Gastroesophageal sphincter (tissue), 4 donors: Measurements from ENCODE around the gene PPP6R3. TPM values are rescaled to one million over a fixed set of nuclear protein-coding genes. Genes with fewer than 3 reads are reported as not detected.
"Not testable (repeated sequence)": the region's sequence is repeated elsewhere in the genome, so short reads cannot be mapped to it uniquely, and the experiment has no call there.

Experiments used
- ATAC-seq: fragments of 150-250 bp; one replicate; pipeline ENCODE4 v1.9.1; 2016; ENCODE audit warnings: mild to moderate bottlenecking, moderate library complexity
- H3K27ac ChIP-seq, 4 donors: fragments of 200-600 bp; sonication (generic) in 3 of 4; 1 replicate in 3 of 4; 2 replicates in 1 of 4; pipeline ENCODE4 v1.5.1; 2016 to 2019
- H3K27me3 ChIP-seq: fragments of 200-600 bp; sonication (generic); one replicate; pipeline ENCODE4 v1.5.1; 2019
- H3K36me3 ChIP-seq, 2 donors: fragments of 200-600 bp; sonication (generic); one replicate each; pipeline ENCODE4 v1.5.1; 2019; ENCODE audit warnings: control low read depth in 1 of 2
- H3K4me1 ChIP-seq, 3 donors: fragments of 200-600 bp; sonication (generic); 1 replicate in 2 of 3; 2 replicates in 1 of 3; pipeline ENCODE4 v1.5.1; 2016 to 2019; ENCODE audit warnings: control low read depth in 2 of 3
- H3K4me3 ChIP-seq, 2 donors: fragments of 200-600 bp; sonication (generic); one replicate each; pipeline ENCODE4 v1.5.1; 2019; ENCODE audit warnings: mild to moderate bottlenecking in 1 of 2, moderate library complexity in 1 of 2
- H3K9me3 ChIP-seq, 3 donors: fragments of 200-600 bp; sonication (generic); one replicate each; pipeline ENCODE4 v1.5.1; 2017 to 2019; ENCODE audit warnings: control low read depth in 2 of 3
- EP300 ChIP-seq: sonication (generic); formaldehyde crosslinking; IDR thresholded peaks from one replicate; pipeline ENCODE4 v1.6.1; 2017; ENCODE audit warnings: antibody characterized with exemption, mild to moderate bottlenecking
- POLR2A ChIP-seq, 2 donors: fragments of 450-650 bp; IDR thresholded peaks; one replicate each; pipeline ENCODE4 v1.6.1; 2017; ENCODE audit warnings: antibody characterized with exemption in 2 of 2, mild to moderate bottlenecking in 2 of 2, moderate library complexity in 1 of 2
- POLR2AphosphoS5 ChIP-seq: sonication (generic); formaldehyde crosslinking; IDR thresholded peaks from one replicate; pipeline ENCODE4 v1.6.1; 2017; ENCODE audit warnings: antibody characterized with exemption
- WGBS, 2 donors: methylation state at CpG; one replicate each; pipeline ENCODE4 v1.1.5; 2018; ENCODE audit warnings: low coverage in 1 of 2; 5-methylcytosine and 5-hydroxymethylcytosine counted together
- total RNA-seq, 4 donors: library from RNA; depleted of rRNA; stranded (reverse); fragments of >200 nt; gene quantifications; one replicate each; pipeline ENCODE4 v1.1.0, GENCODE V29; 2016
- TF ChIP-seq, protein P1 (sequence below), 4 experiments: fragments of 200-600 bp in 2 of 4; fragments of 450-650 bp in 2 of 4; sonication (generic) in 1 of 4; IDR thresholded peaks; one replicate each; pipeline ENCODE4 v1.5.1; 2017 to 2019; ENCODE audit warnings: antibody characterized with exemption in 4 of 4, mild to moderate bottlenecking in 2 of 4, moderate library complexity in 2 of 4

Gene PPP6R3
- total RNA-seq, 4 donors from 2014 or later = 128 to 164 (median 144) TPM

DNA sequence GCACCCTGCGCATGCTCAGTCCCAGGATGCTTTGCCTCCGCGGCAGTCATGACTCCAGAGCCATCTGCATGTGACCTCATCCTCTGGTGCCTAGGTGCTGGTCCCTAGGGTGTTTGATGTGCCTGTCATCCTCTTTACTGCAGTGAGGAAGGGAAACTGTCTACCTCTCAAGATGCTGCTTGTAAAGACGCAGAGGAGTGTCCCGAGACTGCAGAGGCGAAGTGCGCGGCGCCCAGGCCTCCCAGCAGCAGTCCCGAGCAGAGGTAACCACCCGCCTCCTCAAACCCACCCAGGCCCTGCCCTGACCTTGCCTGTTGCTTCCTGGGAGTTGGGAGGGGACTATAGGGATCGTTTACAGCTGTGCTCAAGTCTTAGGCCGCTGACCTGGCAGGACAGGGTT is 149.2 kb downstream of the PPP6R3 start:
- Histone ChIP-seq H3K27ac (no peak overlapping the region), H3K4me3 (no peak overlapping the region), H3K4me1 (no peaks in the 10 kb centered on the region), H3K36me3 (peaks cover 4 to 100% of the 10 kb centered on the region in 2 donors), H3K9me3 (no peaks in the 10 kb centered on the region), H3K27me3 (no peaks in the 10 kb centered on the region)
- 88% methylated on average over 3 of the region's 13 CpGs; no CpG with 5 or more reads in 1 of the 2 donors for WGBS, 2 donors
- TF ChIP-seq POLR2A (IDR thresholded peaks at IDR 0.05) (no peak), EP300 (no peak), POLR2AphosphoS5 (no peak)
- TF ChIP-seq, protein P1, sequence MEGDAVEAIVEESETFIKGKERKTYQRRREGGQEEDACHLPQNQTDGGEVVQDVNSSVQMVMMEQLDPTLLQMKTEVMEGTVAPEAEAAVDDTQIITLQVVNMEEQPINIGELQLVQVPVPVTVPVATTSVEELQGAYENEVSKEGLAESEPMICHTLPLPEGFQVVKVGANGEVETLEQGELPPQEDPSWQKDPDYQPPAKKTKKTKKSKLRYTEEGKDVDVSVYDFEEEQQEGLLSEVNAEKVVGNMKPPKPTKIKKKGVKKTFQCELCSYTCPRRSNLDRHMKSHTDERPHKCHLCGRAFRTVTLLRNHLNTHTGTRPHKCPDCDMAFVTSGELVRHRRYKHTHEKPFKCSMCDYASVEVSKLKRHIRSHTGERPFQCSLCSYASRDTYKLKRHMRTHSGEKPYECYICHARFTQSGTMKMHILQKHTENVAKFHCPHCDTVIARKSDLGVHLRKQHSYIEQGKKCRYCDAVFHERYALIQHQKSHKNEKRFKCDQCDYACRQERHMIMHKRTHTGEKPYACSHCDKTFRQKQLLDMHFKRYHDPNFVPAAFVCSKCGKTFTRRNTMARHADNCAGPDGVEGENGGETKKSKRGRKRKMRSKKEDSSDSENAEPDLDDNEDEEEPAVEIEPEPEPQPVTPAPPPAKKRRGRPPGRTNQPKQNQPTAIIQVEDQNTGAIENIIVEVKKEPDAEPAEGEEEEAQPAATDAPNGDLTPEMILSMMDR (IDR thresholded peaks at IDR 0.05) = no peak
- no peak for ATAC-seq

DNA sequence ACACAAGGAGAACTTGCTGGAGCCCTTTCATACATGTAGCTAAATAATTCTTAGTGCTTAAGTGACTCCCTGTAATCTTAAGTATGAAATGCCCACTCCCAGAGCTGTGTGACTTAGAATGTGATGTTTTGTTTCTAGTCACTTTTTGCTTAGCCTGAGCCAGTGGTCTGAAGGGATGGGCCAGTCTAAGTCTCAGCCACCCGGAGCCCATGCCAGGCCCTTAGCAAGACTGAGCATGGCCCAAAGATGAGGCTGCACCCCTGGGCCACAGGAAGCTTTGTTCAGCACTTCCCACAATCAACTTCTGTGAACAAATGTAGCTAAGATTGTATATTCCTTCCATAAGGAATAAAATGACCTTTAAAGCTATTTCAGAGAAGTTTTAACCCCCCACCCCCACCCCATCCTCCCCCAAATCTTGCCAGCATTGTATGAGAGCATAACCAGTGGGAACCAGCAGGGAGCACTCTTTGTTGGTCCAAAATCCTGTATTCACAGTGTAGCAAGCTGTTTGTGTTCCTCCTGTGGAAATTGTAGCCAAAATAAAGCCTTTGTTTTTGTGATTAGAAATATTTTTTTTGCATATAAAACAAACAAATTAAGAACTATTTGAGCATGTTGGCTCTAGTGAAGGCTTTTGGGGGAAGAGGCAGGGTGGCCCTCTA is 150.0 kb downstream of the PPP6R3 start:
- no peaks in the 10 kb centered on the region for H3K4me1 ChIP-seq
- WGBS, 2 donors = 50 to 80% methylated on average over 1 of the region's 1 CpG
- no peaks in the 10 kb centered on the region for H3K27me3 ChIP-seq
- no peak overlapping the region for H3K4me3 ChIP-seq
- no peak for TF ChIP-seq EP300
- no peak for TF ChIP-seq POLR2A (IDR thresholded peaks at IDR 0.05)
- no peak overlapping the region for H3K27ac ChIP-seq
- no peak for ATAC-seq
- no peaks in the 10 kb centered on the region for H3K9me3 ChIP-seq
- peaks cover 4 to 100% of the 10 kb centered on the region in 2 donors for H3K36me3 ChIP-seq

DNA sequence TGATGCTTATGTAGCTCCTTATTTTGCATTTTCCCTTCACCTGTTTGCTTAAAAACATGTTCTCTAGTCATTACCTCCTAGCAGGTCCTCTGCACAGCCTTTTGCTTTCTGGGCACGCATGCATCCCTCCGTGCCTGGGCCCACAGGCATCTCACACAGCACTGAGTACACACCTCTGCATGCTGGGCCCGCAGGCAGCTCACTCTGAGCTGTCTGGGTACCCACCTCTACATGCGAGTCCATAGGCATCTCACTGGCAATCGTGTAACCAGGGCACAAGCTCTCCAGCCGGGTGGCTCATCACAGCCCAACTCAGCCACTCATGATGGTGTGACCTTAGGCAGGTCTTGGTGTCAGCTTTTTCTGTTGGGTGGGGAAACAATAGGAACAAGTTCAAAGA is 155.1 kb downstream of the PPP6R3 start:
- WGBS, 2 donors = 93% methylated on average over 2 of the region's 6 CpGs; no CpG with 5 or more reads in 1 of the 2 donors
- Histone ChIP-seq H3K36me3 (peaks cover 0 to 62% of the 10 kb centered on the region in 2 donors), H3K27ac (no peak overlapping the region), H3K9me3 (no peaks in the 10 kb centered on the region), H3K4me3 (no peak overlapping the region), H3K4me1 (no peaks in the 10 kb centered on the region), H3K27me3 (no peaks in the 10 kb centered on the region)
- TF ChIP-seq POLR2A (IDR thresholded peaks at IDR 0.05) (no peak), EP300 (no peak), POLR2AphosphoS5 (no peak)
- TF ChIP-seq, protein P1 (IDR thresholded peaks at IDR 0.05) = no peak
- no peak for ATAC-seq

DNA sequence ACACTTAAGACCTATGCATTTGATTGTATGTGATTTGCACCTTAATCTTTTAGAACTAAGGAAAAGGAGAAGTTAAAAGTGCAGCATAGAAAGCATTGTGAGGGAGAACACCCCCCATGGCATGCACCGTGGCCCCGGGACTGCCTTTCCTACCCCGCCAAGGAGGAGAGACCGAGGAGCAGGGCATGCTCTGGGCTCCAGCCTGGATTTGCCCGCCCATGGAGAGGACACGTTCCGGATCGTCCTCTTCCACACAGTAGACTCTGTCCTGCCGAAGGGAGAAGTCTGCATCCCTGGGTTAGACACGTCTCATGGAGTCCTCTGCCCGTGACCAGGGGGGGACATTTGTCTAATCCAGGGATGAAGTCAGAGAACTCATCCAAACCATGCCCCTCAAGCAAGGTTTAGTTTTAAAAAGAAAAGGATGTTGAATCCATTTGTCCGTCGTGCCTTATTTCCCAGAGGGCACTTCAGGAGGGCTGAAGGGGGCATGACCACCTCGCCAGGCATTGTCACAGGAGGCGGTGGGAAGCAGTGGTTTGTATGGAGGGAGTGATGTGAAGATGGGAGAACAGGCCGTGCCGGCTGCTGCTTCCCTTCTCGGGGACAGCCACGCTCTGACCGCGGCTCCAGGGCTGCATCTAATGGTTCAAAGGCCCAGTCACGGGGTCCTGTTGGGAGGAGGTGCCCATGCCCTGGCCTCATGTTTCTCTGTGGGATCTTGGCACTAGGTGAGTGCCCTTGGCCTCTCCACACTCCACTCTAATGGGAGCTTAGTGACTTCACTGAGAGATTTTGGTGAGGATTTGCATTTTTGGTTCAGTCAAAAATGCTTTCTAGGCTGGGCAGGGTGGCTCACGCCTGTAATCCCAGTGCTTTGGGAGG is 157.6 kb downstream of the PPP6R3 start:
- WGBS, 2 donors = 81 to 100% methylated on average over 3 to 12 of the region's 23 CpGs
- no peak overlapping the region for H3K4me3 ChIP-seq
- H3K27me3 ChIP-seq = no peaks in the 10 kb centered on the region
- no peak for ATAC-seq
- H3K9me3 ChIP-seq = no peaks in the 10 kb centered on the region
- H3K4me1 ChIP-seq = no peaks in the 10 kb centered on the region
- TF ChIP-seq EP300 = no peak
- TF ChIP-seq POLR2AphosphoS5 = no peak
- TF ChIP-seq POLR2A (IDR thresholded peaks at IDR 0.05) = no peak
- TF ChIP-seq, protein P1 (IDR thresholded peaks at IDR 0.05) = no peak
- H3K27ac ChIP-seq = no peak overlapping the region
- peaks cover 0 to 37% of the 10 kb centered on the region in 2 donors for H3K36me3 ChIP-seq

DNA sequence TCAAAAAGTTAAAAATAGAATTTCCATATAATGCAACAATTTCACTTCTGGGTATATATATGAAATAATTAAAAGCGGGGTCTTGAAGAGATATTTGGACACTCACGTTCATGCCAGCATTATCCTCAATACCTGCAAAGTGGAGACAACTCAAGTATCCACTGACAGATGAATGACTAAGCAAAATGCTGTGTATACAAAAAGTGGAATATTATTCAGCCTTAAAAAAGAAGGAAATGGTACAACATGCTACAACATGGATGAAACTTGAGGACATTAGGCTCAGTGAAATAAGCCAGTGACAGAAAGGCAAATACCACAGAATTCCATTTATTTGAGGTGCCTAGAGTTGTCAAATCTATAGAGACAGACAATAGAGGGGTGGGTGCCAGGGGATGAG is 161.3 kb downstream of the PPP6R3 start:
- no peak for ATAC-seq
- H3K4me3 ChIP-seq = no peak overlapping the region
- 88 to 100% methylated on average over 2 of the region's 2 CpGs for WGBS, 2 donors

DNA sequence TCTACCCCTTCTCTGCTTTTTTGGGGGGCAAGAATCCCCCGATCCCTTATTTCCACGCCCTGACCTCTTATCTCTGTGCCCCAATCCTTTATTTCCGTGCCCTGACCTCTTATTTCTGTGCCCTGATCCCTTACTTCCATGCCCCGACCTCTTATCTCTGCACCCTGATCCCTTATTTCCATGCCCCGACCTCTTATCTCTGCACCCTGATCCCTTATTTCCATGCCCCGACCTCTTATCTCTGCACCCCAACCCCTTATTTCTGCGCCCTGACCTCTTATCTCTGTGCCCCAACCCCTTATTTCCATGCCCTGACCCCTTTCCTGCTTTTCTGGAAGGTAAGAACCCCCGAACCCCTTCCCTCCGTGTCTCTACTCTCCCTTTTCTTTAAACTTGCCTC is 163.2 kb downstream of the PPP6R3 start:
- 70 to 85% methylated on average over 8 to 9 of the region's 9 CpGs for WGBS, 2 donors
- H3K4me1 ChIP-seq, H3K36me3 ChIP-seq, ATAC-seq, H3K27ac ChIP-seq, H3K4me3 ChIP-seq, H3K9me3 ChIP-seq, H3K27me3 ChIP-seq: not testable (repeated sequence)

More for the DNA sequence above, 161.3 kb downstream of the PPP6R3 start:
- TF ChIP-seq POLR2AphosphoS5 = no peak
- TF ChIP-seq, protein P1 (IDR thresholded peaks at IDR 0.05) = no peak
- no peak for TF ChIP-seq EP300
- TF ChIP-seq POLR2A (IDR thresholded peaks at IDR 0.05) = no peak
- Histone ChIP-seq H3K36me3 (peaks cover 0 to under 1% of the 10 kb centered on the region in 2 donors), H3K4me1 (no peaks in the 10 kb centered on the region), H3K9me3 (no peaks in the 10 kb centered on the region), H3K27ac (no peak overlapping the region), H3K27me3 (no peaks in the 10 kb centered on the region)

DNA sequence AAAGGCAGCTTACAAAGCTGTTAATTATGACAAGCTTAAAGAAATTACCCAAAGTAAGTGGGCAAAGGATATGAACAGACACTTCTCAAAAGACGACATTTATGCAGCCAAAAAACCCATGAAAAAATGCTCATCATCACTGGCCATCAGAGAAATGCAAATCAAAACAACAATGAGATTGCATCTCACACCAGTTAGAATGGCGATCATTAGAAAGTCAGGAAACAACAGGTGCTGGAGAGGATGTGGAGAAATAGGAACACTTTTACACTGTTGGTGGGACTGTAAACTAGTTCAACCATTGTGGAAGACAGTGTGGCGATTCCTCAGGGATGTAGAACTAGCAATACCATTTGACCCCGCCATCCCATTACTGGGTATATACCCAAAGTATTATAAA is 164.5 kb downstream of the PPP6R3 start:
- ATAC-seq, H3K36me3 ChIP-seq, H3K27me3 ChIP-seq, H3K4me3 ChIP-seq, H3K4me1 ChIP-seq, H3K27ac ChIP-seq, H3K9me3 ChIP-seq: not testable (repeated sequence)
- 74 to 94% methylated on average over 3 of the region's 4 CpGs for WGBS, 2 donors

DNA sequence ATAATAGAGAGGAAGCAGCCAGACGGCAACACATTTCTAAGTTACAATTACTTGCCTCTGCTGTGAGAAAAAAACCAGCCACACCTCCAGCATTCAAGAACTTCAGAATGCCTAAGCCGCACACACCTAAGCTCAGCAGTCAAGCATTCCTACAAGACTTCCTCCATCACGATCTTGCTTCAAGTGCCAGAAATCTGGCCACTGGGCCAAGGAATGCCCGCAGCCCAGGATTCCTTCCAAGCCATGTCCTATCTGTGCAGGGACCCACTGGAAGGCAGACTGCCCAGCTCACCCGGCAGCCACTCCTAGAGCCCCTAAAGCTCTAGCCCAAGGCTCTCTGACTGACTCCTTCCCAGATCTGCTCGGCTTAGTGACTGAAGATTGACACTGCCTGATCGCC is 165.7 kb downstream of the PPP6R3 start:
- H3K4me1 ChIP-seq, H3K27ac ChIP-seq, H3K9me3 ChIP-seq, ATAC-seq, H3K27me3 ChIP-seq, H3K4me3 ChIP-seq, H3K36me3 ChIP-seq: not testable (repeated sequence)
- WGBS, 2 donors = 74 to 100% methylated on average over 1 to 4 of the region's 7 CpGs
